Adrenal gland (tissue), 12 donors: Measurements from ENCODE around the gene TYK2. TPM values are rescaled to one million over a fixed set of nuclear protein-coding genes. Genes with fewer than 3 reads are reported as not detected.

Experiments
- DNase-seq, 7 donors: peaks; one replicate each; pipeline ENCODE4 v3.0.0-alpha.2; 2019 to 2020
- H3K27ac ChIP-seq, 5 donors: fragments of 200-600 bp; sonication (generic) in 4 of 5; 1 replicate in 3 of 5; 2 replicates in 2 of 5; pipeline versions ENCODE4 v1.5.1 to v1.8.0; 2016 to 2020; ENCODE audit warnings: mild to moderate bottlenecking in 1 of 5
- H3K27me3 ChIP-seq: fragments of 200-600 bp; 2 replicates; pipeline ENCODE4 v1.8.0; 2021
- H3K36me3 ChIP-seq, 2 donors: fragments of 200-600 bp; replicated peaks in 1 of 2; 1 replicate in 1 of 2; 2 replicates in 1 of 2; pipeline versions ENCODE4 v1.5.1 to v1.8.0; 2018 to 2022
- H3K4me1 ChIP-seq, 2 donors: fragments of 200-600 bp; replicated peaks in 1 of 2; 1 replicate in 1 of 2; 2 replicates in 1 of 2; pipeline versions ENCODE4 v1.5.1 to v1.8.0; 2018 to 2021
- H3K4me3 ChIP-seq, 4 donors: fragments of 200-600 bp; sonication (generic) in 3 of 4; one replicate each; pipeline ENCODE4 v1.5.1; 2016 to 2018
- H3K9me3 ChIP-seq, 3 donors: fragments of 200-600 bp; sonication (generic) in 1 of 3; replicated peaks in 1 of 3; 1 replicate in 2 of 3; 2 replicates in 1 of 3; pipeline versions ENCODE4 v1.5.1 to v1.8.0; 2016 to 2021
- CTCF ChIP-seq, 6 experiments: fragments of 450-650 bp in 4 of 6; fragments of 200-600 bp in 2 of 6; sonication (generic) in 1 of 6; IDR thresholded peaks; 1 replicate in 5 of 6; 2 replicates in 1 of 6; pipeline versions ENCODE4 v1.5.1 to v1.8.0; 2016 to 2021; ENCODE audit warnings: antibody characterized with exemption in 6 of 6, mild to moderate bottlenecking in 2 of 6, moderate library complexity in 1 of 6
- POLR2A ChIP-seq, 2 donors: fragments of 450-650 bp; IDR thresholded peaks; one replicate each; pipeline ENCODE4 v1.6.1; 2017; ENCODE audit warnings: antibody characterized with exemption in 2 of 2, mild to moderate bottlenecking in 2 of 2, moderate library complexity in 1 of 2
- WGBS, 4 donors: extraction: QIAGEN DNeasy Blood & Tissue Kit in 2 of 4; methylation state at CpG; one replicate each; pipeline versions ENCODE4 v1.1.5 to v1.1.7; 2013 to 2017; 5-methylcytosine and 5-hydroxymethylcytosine counted together
- intact Hi-C, 2 donors: fragments of 100-400 bp; cut with DNase I; formaldehyde crosslinking; loops; one replicate each; pipeline versions ENCODE4 v1.14.1 to v1.15.0; 2022 to 2023
- polyA plus RNA-seq, 3 donors: library from polyadenylated mRNA; stranded (reverse); fragments of 200-250 nt in 2 of 3; fragments of 350-450 nt in 1 of 3; fragmentation: Illumina TruSeq in 1 of 3; extraction: RNeasy Lipid Tissue Mini Kit (QIAGEN cat#74804) in 1 of 3; gene quantifications; one replicate each; pipeline ENCODE4 v1.2.3, GENCODE V29; 2013 to 2014
- total RNA-seq, 9 donors: library from RNA; depleted of rRNA in 4 of 9; stranded (reverse); fragments of >200 nt in 4 of 9; fragments of 120-200 nt in 1 of 9; fragmentation: NEBNext Ultra II Directional in 1 of 9; extraction: Animal tissue kit (Norgen Biotek cat#: 25700) in 1 of 9; gene quantifications; one replicate each; pipeline versions ENCODE4 v1.1.0 to v1.2.4, GENCODE V29; 2013 to 2023
- donor health status: healthy with polysubstance abuse.
- donor health status: Bipolar disorder and iron deficiency.
- donor health status: DM: yes; HTN: yes; CAD: no.
- donor health status: DM: no; HTN: no; CAD: no.
- donor health status: DM: no; HTN: no; CAD: no.
- donor health status: DM: yes; HTN: yes; CAD: no.

The TYK2 gene
- total and polyA plus RNA-seq, 12 donors, result 56.1 to 408 (median 104) TPM

- WGBS, 4 donors, result 87 to 95% (median 92%) methylated on average over 7 to 12 of the region's 12 CpGs
- intact Hi-C loops, result no loop called here
- H3K27ac ChIP-seq, result no peak overlapping the region
- DNase-seq, result no peak
- H3K27me3 ChIP-seq, result no peaks in the 10 kb centered on the region
- no peak overlapping the region for H3K4me3 ChIP-seq
- H3K36me3 ChIP-seq, result peaks cover 0 to 52% of the 10 kb centered on the region in 2 donors
- no peaks in the 10 kb centered on the region for H3K9me3 ChIP-seq
- H3K4me1 ChIP-seq, result peaks cover 13 to 14% of the 10 kb centered on the region in 2 donors
- TF ChIP-seq POLR2A (IDR thresholded peaks at IDR 0.05), result no peak
- no peak for TF ChIP-seq CTCF (IDR thresholded peaks at IDR 0.05)
Measured at GRCh38 chr19:10356431-10356830, 23.9 kb downstream of the TYK2 start.

GRCh38 chr19:10353793-10354391 lies 26.5 kb downstream of the TYK2 start:
- no peaks in the 10 kb centered on the region for H3K9me3 ChIP-seq
- peaks cover 13 to 14% of the 10 kb centered on the region in 2 donors for H3K4me1 ChIP-seq
- intact Hi-C loops, result no loop called here
- TF ChIP-seq CTCF (IDR thresholded peaks at IDR 0.05), result no peak
- no peak for TF ChIP-seq POLR2A (IDR thresholded peaks at IDR 0.05)
- peak overlapping the region in 4 of 5 donors; percentile 76 to 96 (median 87) for H3K27ac ChIP-seq
- DNase-seq, result peak; percentile 88 to 95 (median 94)
- peaks cover 0 to 47% of the 10 kb centered on the region in 2 donors for H3K36me3 ChIP-seq
- H3K27me3 ChIP-seq, result no peaks in the 10 kb centered on the region
- 47 to 61% (median 49%) methylated on average over 20 to 32 of the region's 32 CpGs for WGBS, 4 donors
- peak overlapping the region in 1 of 4 donors; percentile 36 for H3K4me3 ChIP-seq

- intact Hi-C loops, result no loop called here
- peaks cover 0 to 43% of the 10 kb centered on the region in 2 donors for H3K36me3 ChIP-seq
- peak; percentile 84 to 91 (median 89) for DNase-seq
- peaks cover 13 to 14% of the 10 kb centered on the region in 2 donors for H3K4me1 ChIP-seq
- peak in 1 of 2 donors; percentile 61 for TF ChIP-seq POLR2A (IDR thresholded peaks at IDR 0.05)
- TF ChIP-seq CTCF (IDR thresholded peaks at IDR 0.05), result no peak
- no peaks in the 10 kb centered on the region for H3K9me3 ChIP-seq
- 19 to 50% (median 35%) methylated on average over 32 to 63 of the region's 63 CpGs for WGBS, 4 donors
- no peaks in the 10 kb centered on the region for H3K27me3 ChIP-seq
- H3K27ac ChIP-seq, result peak overlapping the region; percentile 72 to 96 (median 85)
- peak overlapping the region in 1 of 4 donors; percentile 36 for H3K4me3 ChIP-seq
Measured at GRCh38 chr19:10352764-10353671, 27.4 kb downstream of the TYK2 start.

- Histone ChIP-seq H3K4me1 (no peaks in the 10 kb centered on the region), H3K27me3 (no peaks in the 10 kb centered on the region), H3K36me3 (peaks cover 0 to 8% of the 10 kb centered on the region in 2 donors), H3K4me3 (no peak overlapping the region), H3K27ac (no peak overlapping the region), H3K9me3 (no peaks in the 10 kb centered on the region)
- WGBS, 4 donors, result 57 to 68% (median 62%) methylated on average over 10 of the region's 10 CpGs
- TF ChIP-seq CTCF (IDR thresholded peaks at IDR 0.05) (no peak), POLR2A (IDR thresholded peaks at IDR 0.05) (no peak)
- intact Hi-C loops, result no loop called here
- peak in 3 of 7 donors; percentile 43 to 66 (median 43) for DNase-seq
Measured at GRCh38 chr19:10346509-10346908, 33.9 kb downstream of the TYK2 start.
